Heart right ventricle (tissue), 16 donors: ENCODE measurements around the gene IL1RAPL1. TPM values are rescaled to one million over a fixed set of nuclear protein-coding genes. Genes with fewer than 3 reads are reported as not detected.

ENCODE experiments used
- ATAC-seq, 8 donors: fragments of 200-7000 bp; cut with Tn5 transposase; one replicate each; pipeline ENCODE4 v1.9.1; 2020; ENCODE audit warnings: mild to moderate bottlenecking in 8 of 8, moderate library complexity in 8 of 8, moderate number of reproducible peaks in 1 of 8
- DNase-seq, 2 donors: peaks; one replicate each; pipeline ENCODE4 v3.0.0-alpha.2; 2020
- H3K27ac ChIP-seq, 10 donors: fragments of 200-600 bp; sonication (generic) in 2 of 10; one replicate each; pipeline versions ENCODE4 v1.5.0 to v1.8.0; 2020 to 2022; ENCODE audit warnings: mild to moderate bottlenecking in 3 of 10
- H3K27me3 ChIP-seq, 7 donors: fragments of 200-600 bp; one replicate each; pipeline ENCODE4 v1.8.0; 2021 to 2022; ENCODE audit warnings: mild to moderate bottlenecking in 2 of 7
- H3K36me3 ChIP-seq, 9 donors: fragments of 200-600 bp; sonication (generic) in 1 of 9; one replicate each; pipeline versions ENCODE4 v1.5.0 to v1.8.0; 2020 to 2022; ENCODE audit warnings: mild to moderate bottlenecking in 2 of 9
- H3K4me1 ChIP-seq, 9 donors: fragments of 200-600 bp; sonication (generic) in 1 of 9; one replicate each; pipeline versions ENCODE4 v1.5.0 to v1.8.0; 2020 to 2022; ENCODE audit warnings: mild to moderate bottlenecking in 4 of 9
- H3K4me3 ChIP-seq, 10 donors: fragments of 200-600 bp; sonication (generic) in 2 of 10; one replicate each; pipeline versions ENCODE4 v1.5.0 to v1.8.0; 2020 to 2022; ENCODE audit warnings: mild to moderate bottlenecking in 7 of 10, moderate library complexity in 2 of 10
- H3K9me3 ChIP-seq, 11 donors: fragments of 200-600 bp in 10 of 11; sonication (generic) in 2 of 11; one replicate each; pipeline versions ENCODE4 v1.5.0 to v1.8.0; 2013 to 2022; ENCODE audit warnings: mild to moderate bottlenecking in 2 of 11, control low read depth in 1 of 11, moderate library complexity in 1 of 11
- WGBS, 2 donors: extraction: QIAGEN DNeasy Blood & Tissue Kit; methylation state at CpG; one replicate each; pipeline ENCODE4 v1.1.7; 2013; ENCODE audit warnings: inconsistent platforms in 1 of 2; 5-methylcytosine and 5-hydroxymethylcytosine counted together
- intact Hi-C, 10 donors: fragments of 100-400 bp; cut with DNase I; formaldehyde crosslinking; loops; one replicate each; pipeline versions ENCODE4 v1.11.1 to v1.14.2; 2022
- polyA plus RNA-seq, 2 donors: library from polyadenylated mRNA; stranded (reverse); fragments of 200-250 nt; gene quantifications; one replicate each; pipeline ENCODE4 v1.2.3, GENCODE V29; 2013
- total RNA-seq, 10 donors: library from RNA; stranded (reverse); fragmentation: NEBNext Ultra II Directional in 3 of 10; extraction: Animal tissue kit (Norgen Biotek cat#: 25700) in 3 of 10; gene quantifications; one replicate each; pipeline versions ENCODE4 v1.2.1 to v1.2.4, GENCODE V29; 2021 to 2023
- TF ChIP-seq, protein P1 (sequence below), 9 donors: fragments of 200-600 bp; sonication (generic) in 2 of 9; IDR thresholded peaks; one replicate each; pipeline versions ENCODE4 v1.5.0 to v1.8.0; 2021 to 2022; ENCODE audit warnings: antibody characterized with exemption in 9 of 9, mild to moderate bottlenecking in 5 of 9, moderate library complexity in 1 of 9
- donor health status: Arrhythmogenic right ventricular cardiomyopathy.
- donor health status: ischemic (EF 13 %, LVEDD 7.1; RV severe dilation, severe dysfunction).
- donor health status: healthy with polysubstance abuse.
- donor health status: DM: no; HTN: yes; CAD: no.
- donor health status: DM: no; HTN: no; CAD: no.
- donor health status: ischemic (EF 25% LVEDD 6.9; RV normal size, moderate dysfunction).
- donor health status: ischemic (EF 25% LVEDD 5.7; RV mildly dilated, moderate dysfunction).
- donor health status: healthy.
- donor health status: DM: yes; HTN: yes; CAD: no.
- donor health status: Ischemic cardiomyopathy.
- donor health status: ischemic (EF 35%, LVEDD 5.7; RV mildly dilated, moderate dysfunction).
- donor health status: nonischemic (EF 11% LVEDD 7.7; RV severe dilation, severe dysfunction).
- donor health status: DM: yes; HTN: yes; CAD: no.
- donor health status: PGD.
- donor health status: ischemic (EF 29% LVEDD 5.4; RV normal size, mild dysfunction).
- donor health status: nonischemic (EF 23%, LVEDD 6.1; RV moderate dilation, normal function).

Gene IL1RAPL1
- total and polyA plus RNA-seq, 12 donors = 0.13 to 6.3 (median 2.8) TPM

DNA sequence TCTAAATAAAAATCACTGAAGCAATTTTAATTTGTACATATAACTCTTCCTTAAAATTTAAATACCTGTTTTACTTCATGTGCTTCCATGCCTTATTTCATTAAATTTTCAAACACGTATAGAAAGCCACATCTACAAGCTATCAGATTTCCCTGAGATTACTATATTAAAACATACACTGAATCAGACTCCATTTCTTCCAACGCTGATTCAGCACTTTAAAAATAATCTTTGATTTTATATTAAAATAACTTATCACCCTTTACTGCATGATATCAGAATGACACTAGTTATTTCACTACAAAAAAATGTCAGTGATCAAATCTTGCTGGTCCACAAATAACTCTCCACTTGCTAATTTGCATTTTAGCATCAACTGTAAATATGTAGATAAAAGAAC lies 550.8 kb downstream of the IL1RAPL1 start:
- H3K27me3 ChIP-seq = no peaks in the 10 kb centered on the region
- 88 to 90% methylated on average over 2 of the region's 2 CpGs for WGBS, 2 donors
- no peak overlapping the region for H3K4me3 ChIP-seq
- H3K27ac ChIP-seq = no peak overlapping the region
- intact Hi-C loops = no loop called here
- no peaks in the 10 kb centered on the region for H3K9me3 ChIP-seq
- no peaks in the 10 kb centered on the region for H3K4me1 ChIP-seq
- no peak for DNase-seq
- no peaks in the 10 kb centered on the region for H3K36me3 ChIP-seq
- TF ChIP-seq, protein P1, sequence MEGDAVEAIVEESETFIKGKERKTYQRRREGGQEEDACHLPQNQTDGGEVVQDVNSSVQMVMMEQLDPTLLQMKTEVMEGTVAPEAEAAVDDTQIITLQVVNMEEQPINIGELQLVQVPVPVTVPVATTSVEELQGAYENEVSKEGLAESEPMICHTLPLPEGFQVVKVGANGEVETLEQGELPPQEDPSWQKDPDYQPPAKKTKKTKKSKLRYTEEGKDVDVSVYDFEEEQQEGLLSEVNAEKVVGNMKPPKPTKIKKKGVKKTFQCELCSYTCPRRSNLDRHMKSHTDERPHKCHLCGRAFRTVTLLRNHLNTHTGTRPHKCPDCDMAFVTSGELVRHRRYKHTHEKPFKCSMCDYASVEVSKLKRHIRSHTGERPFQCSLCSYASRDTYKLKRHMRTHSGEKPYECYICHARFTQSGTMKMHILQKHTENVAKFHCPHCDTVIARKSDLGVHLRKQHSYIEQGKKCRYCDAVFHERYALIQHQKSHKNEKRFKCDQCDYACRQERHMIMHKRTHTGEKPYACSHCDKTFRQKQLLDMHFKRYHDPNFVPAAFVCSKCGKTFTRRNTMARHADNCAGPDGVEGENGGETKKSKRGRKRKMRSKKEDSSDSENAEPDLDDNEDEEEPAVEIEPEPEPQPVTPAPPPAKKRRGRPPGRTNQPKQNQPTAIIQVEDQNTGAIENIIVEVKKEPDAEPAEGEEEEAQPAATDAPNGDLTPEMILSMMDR (IDR thresholded peaks at IDR 0.05) = no peak
- ATAC-seq = no peak

- no peak overlapping the region for H3K27ac ChIP-seq
- H3K4me3 ChIP-seq = no peak overlapping the region
- ATAC-seq = no peak
- no peaks in the 10 kb centered on the region for H3K27me3 ChIP-seq
- H3K4me1 ChIP-seq = no peaks in the 10 kb centered on the region
- TF ChIP-seq, protein P1 (IDR thresholded peaks at IDR 0.05) = no peak
- WGBS, 2 donors = 87 to 92% methylated on average over 5 of the region's 5 CpGs
- no peak for DNase-seq
- H3K9me3 ChIP-seq = no peaks in the 10 kb centered on the region
- no peaks in the 10 kb centered on the region for H3K36me3 ChIP-seq
- intact Hi-C loops = no loop called here
Observed at GRCh38 chrX:29143356-29143755, 556.1 kb downstream of the IL1RAPL1 start.

DNA sequence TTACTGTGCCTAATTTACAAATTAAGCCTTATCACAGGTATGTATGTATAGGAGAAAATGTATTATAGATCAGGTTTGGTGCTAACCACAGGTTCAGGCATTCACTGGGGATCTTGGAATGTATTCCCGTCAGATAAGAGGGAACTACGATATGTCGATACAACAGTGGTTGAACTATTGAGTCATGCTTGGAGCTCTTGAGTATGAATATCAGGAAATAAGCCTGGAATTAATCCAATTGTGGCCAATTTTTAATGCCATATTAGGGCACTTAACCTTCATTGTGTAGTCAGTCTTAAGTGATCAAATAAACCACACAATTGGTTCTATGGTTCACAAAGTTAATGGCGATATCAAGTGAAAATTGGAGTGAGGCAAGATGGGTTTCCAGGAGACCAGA lies 556.5 kb downstream of the IL1RAPL1 start:
- Histone ChIP-seq H3K4me3 (no peak overlapping the region), H3K4me1 (no peaks in the 10 kb centered on the region), H3K9me3 (no peaks in the 10 kb centered on the region), H3K27me3 (no peaks in the 10 kb centered on the region), H3K27ac (no peak overlapping the region), H3K36me3 (no peaks in the 10 kb centered on the region)
- no peak for ATAC-seq
- TF ChIP-seq, protein P1 (IDR thresholded peaks at IDR 0.05) = no peak
- intact Hi-C loops = no loop called here
- 86 to 94% methylated on average over 4 of the region's 4 CpGs for WGBS, 2 donors
- no peak for DNase-seq

- DNase-seq (no peak), ATAC-seq (no peak)
- Histone ChIP-seq H3K9me3 (no peaks in the 10 kb centered on the region), H3K27ac (no peak overlapping the region), H3K36me3 (no peaks in the 10 kb centered on the region), H3K4me1 (no peaks in the 10 kb centered on the region), H3K4me3 (no peak overlapping the region), H3K27me3 (no peaks in the 10 kb centered on the region)
- TF ChIP-seq, protein P1 (IDR thresholded peaks at IDR 0.05) = no peak
- WGBS, 2 donors = 79 to 87% methylated on average over 4 of the region's 4 CpGs
- intact Hi-C loops = no loop called here
Observed at GRCh38 chrX:29145316-29145715, 558.1 kb downstream of the IL1RAPL1 start.

DNA sequence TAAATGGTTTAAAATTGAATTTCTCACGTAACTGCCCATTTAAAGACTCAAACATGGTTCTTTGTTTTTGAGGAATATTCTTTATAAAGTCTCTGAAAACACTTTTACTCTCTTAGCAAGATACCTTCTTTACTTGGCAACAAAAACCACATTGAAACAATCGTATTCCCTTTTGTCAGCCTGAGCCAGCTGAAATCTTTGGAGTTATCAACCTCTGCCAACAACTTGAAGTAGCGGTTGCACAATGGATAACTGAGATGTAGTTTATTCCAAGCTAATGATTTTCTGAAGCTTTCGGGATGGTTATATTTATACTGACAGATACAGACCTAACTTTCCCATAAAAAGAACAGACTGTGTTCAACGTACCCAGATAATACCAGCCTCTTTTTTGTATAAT lies 561.3 kb downstream of the IL1RAPL1 start:
- no peaks in the 10 kb centered on the region for H3K27me3 ChIP-seq
- DNase-seq (no peak), ATAC-seq (no peak)
- no peaks in the 10 kb centered on the region for H3K9me3 ChIP-seq
- 62% methylated on average over 5 of the region's 5 CpGs for WGBS, 2 donors
- no peak overlapping the region for H3K4me3 ChIP-seq
- intact Hi-C loops = no loop called here
- H3K27ac ChIP-seq = no peak overlapping the region
- H3K4me1 ChIP-seq = no peaks in the 10 kb centered on the region
- TF ChIP-seq, protein P1 (IDR thresholded peaks at IDR 0.05) = no peak
- no peaks in the 10 kb centered on the region for H3K36me3 ChIP-seq
